ENCODE measurements around the gene PHTF1. TPM values are rescaled to one million over a fixed set of nuclear protein-coding genes. Genes with fewer than 3 reads are reported as not detected.

Gene PHTF1
- polyA plus RNA-seq, 2 donors = 1.6 to 2.3 TPM

Other genes starting within 250 kb of the PHTF1 start
- gene RSBN1, start 53.0 kb upstream of the PHTF1 start, polyA plus RNA-seq = 1 to 10 TPM; 2.9 to 3.5 TPM
- gene PTPN22, start 112.2 kb upstream of the PHTF1 start, polyA plus RNA-seq = 1 to 10 TPM in 1 of 2 donors, under 1 TPM in 1; 0.76 to 1.5 TPM
- gene BCL2L15, start 128.1 kb upstream of the PHTF1 start, polyA plus RNA-seq = 1 to 10 TPM; 4.2 to 4.6 TPM
- 10 to 100 TPM; 12.9 to 15.1 TPM for gene AP4B1, start 145.3 kb upstream of the PHTF1 start, polyA plus RNA-seq
- gene DCLRE1B, start 145.8 kb upstream of the PHTF1 start, polyA plus RNA-seq = 1 to 10 TPM; 1.5 to 3.7 TPM
- gene HIPK1, start 169.8 kb upstream of the PHTF1 start, polyA plus RNA-seq = 10 to 100 TPM; 10.8 to 14.5 TPM
- gene OLFML3, start 220.0 kb upstream of the PHTF1 start, polyA plus RNA-seq = 1 to 10 TPM; 4.7 to 6.7 TPM